Tibial artery (tissue), 4 donors: ENCODE measurements around the gene DNAL4.

ENCODE experiments used
- DNase-seq, 2 donors: peaks; one replicate each; pipeline ENCODE4 v3.0.0-alpha.2; 2019
- H3K27ac ChIP-seq, 2 donors: fragments of 200-600 bp; sonication (generic) in 1 of 2; 1 replicate in 1 of 2; 2 replicates in 1 of 2; pipeline ENCODE4 v1.5.1; 2018 to 2019; ENCODE audit warnings: mild to moderate bottlenecking in 1 of 2
- H3K27me3 ChIP-seq, 2 donors: fragments of 200-600 bp; sonication (generic) in 1 of 2; one replicate each; pipeline versions ENCODE4 v1.5.1 to v1.6.0; 2016 to 2019
- H3K36me3 ChIP-seq, 3 donors: fragments of 200-600 bp; sonication (generic) in 2 of 3; one replicate each; pipeline ENCODE4 v1.5.1; 2016 to 2019; ENCODE audit warnings: mild to moderate bottlenecking in 2 of 3
- H3K4me1 ChIP-seq, 4 donors: fragments of 200-600 bp; sonication (generic) in 2 of 4; 1 replicate in 3 of 4; 2 replicates in 1 of 4; pipeline ENCODE4 v1.5.1; 2016 to 2019
- H3K4me3 ChIP-seq, 2 donors: fragments of 200-600 bp; sonication (generic) in 1 of 2; 1 replicate in 1 of 2; 2 replicates in 1 of 2; pipeline ENCODE4 v1.5.1; 2018 to 2019; ENCODE audit warnings: mild to moderate bottlenecking in 2 of 2
- H3K9me3 ChIP-seq, 3 donors: fragments of 200-600 bp; sonication (generic) in 1 of 3; one replicate each; pipeline ENCODE4 v1.5.1; 2016 to 2019
- CTCF ChIP-seq, 2 experiments: fragments of 200-600 bp in 1 of 2; fragments of 450-650 bp in 1 of 2; IDR thresholded peaks; one replicate each; pipeline ENCODE4 v1.5.1; 2017 to 2019; ENCODE audit warnings: antibody characterized with exemption in 2 of 2, mild to moderate bottlenecking in 1 of 2, moderate library complexity in 1 of 2
- intact Hi-C: fragments of 100-400 bp; cut with DNase I; formaldehyde crosslinking; loops from one replicate; pipeline ENCODE4 v1.15.0; 2023; ENCODE audit warnings: low total_unique reads

The DNAL4 gene

GRCh38 chr22:38737302-38738060 lies 56.5 kb downstream of the DNAL4 start:
- Histone ChIP-seq H3K4me3 (no peak overlapping the region), H3K4me1 (peaks cover 0 to 40% (median 29%) of the 10 kb centered on the region in 4 donors), H3K9me3 (no peaks in the 10 kb centered on the region), H3K27ac (peak overlapping the region in 1 of 2 donors; percentile 9), H3K27me3 (no peaks in the 10 kb centered on the region), H3K36me3 (peaks cover 81 to 94% (median 83%) of the 10 kb centered on the region in 3 donors)
- no peak for TF ChIP-seq CTCF (IDR thresholded peaks at IDR 0.05)
- intact Hi-C loops: no loop called here
- DNase-seq: no peak

GRCh38 chr22:38736257-38736570 lies 57.7 kb downstream of the DNAL4 start:
- Histone ChIP-seq H3K36me3 (peaks cover 69 to 85% (median 75%) of the 10 kb centered on the region in 3 donors), H3K4me1 (peaks cover 0 to 53% (median 41%) of the 10 kb centered on the region in 4 donors), H3K27me3 (no peaks in the 10 kb centered on the region)

GRCh38 chr22:38735465-38736256 lies 58.3 kb downstream of the DNAL4 start:
- H3K4me1 ChIP-seq: peaks cover 0 to 55% (median 42%) of the 10 kb centered on the region in 4 donors
- H3K9me3 ChIP-seq: no peaks in the 10 kb centered on the region
- peaks cover 66 to 85% (median 75%) of the 10 kb centered on the region in 3 donors for H3K36me3 ChIP-seq
- H3K27me3 ChIP-seq: no peaks in the 10 kb centered on the region
- DNase-seq: no peak
- intact Hi-C loops: no loop called here
- TF ChIP-seq CTCF (IDR thresholded peaks at IDR 0.05): no peak
- no peak overlapping the region for H3K4me3 ChIP-seq
- peak overlapping the region; percentile 79 to 88 for H3K27ac ChIP-seq

More at GRCh38 chr22:38736257-38736570, 57.7 kb downstream of the DNAL4 start:
- DNase-seq: no peak
- no peaks in the 10 kb centered on the region for H3K9me3 ChIP-seq
- no peak overlapping the region for H3K4me3 ChIP-seq
- intact Hi-C loops: no loop called here
- TF ChIP-seq CTCF (IDR thresholded peaks at IDR 0.05): no peak
- peak overlapping the region in 1 of 2 donors; percentile 88 for H3K27ac ChIP-seq

GRCh38 chr22:38735126-38735464 lies 58.8 kb downstream of the DNAL4 start:
- no peaks in the 10 kb centered on the region for H3K27me3 ChIP-seq
- no peak for TF ChIP-seq CTCF (IDR thresholded peaks at IDR 0.05)
- intact Hi-C loops: no loop called here
- H3K27ac ChIP-seq: peak overlapping the region; percentile 79 to 88
- no peak for DNase-seq
- peaks cover 0 to 55% (median 42%) of the 10 kb centered on the region in 4 donors for H3K4me1 ChIP-seq
- H3K9me3 ChIP-seq: no peaks in the 10 kb centered on the region
- H3K4me3 ChIP-seq: no peak overlapping the region
- peaks cover 65 to 85% (median 75%) of the 10 kb centered on the region in 3 donors for H3K36me3 ChIP-seq

- intact Hi-C loops: no loop called here
- Histone ChIP-seq H3K27me3 (no peaks in the 10 kb centered on the region), H3K9me3 (no peaks in the 10 kb centered on the region), H3K4me1 (peaks cover 0 to 55% (median 42%) of the 10 kb centered on the region in 4 donors), H3K36me3 (peaks cover 63 to 85% (median 75%) of the 10 kb centered on the region in 3 donors), H3K4me3 (no peak overlapping the region), H3K27ac (peak overlapping the region; percentile 79 to 88)
- TF ChIP-seq CTCF (IDR thresholded peaks at IDR 0.05): no peak
- DNase-seq: no peak
Measured at GRCh38 chr22:38734421-38735100, 59.4 kb downstream of the DNAL4 start.
